Thyroid gland (tissue), 4 donors: ENCODE results near the gene TRIM46.
"Not testable (repeated sequence)": the region's sequence is repeated elsewhere in the genome, so short reads cannot be mapped to it uniquely, and the experiment has no call there.

Experiments used
- POLR2A ChIP-seq, 2 donors: fragments of 450-650 bp; IDR thresholded peaks; one replicate each; pipeline ENCODE4 v1.6.1; 2017; ENCODE audit warnings: antibody characterized with exemption in 2 of 2, mild to moderate bottlenecking in 2 of 2, moderate library complexity in 1 of 2
- TF ChIP-seq, protein P1 (sequence below), 6 experiments: fragments of 200-600 bp in 3 of 6; fragments of 450-650 bp in 3 of 6; sonication (generic) in 3 of 6; IDR thresholded peaks; one replicate each; pipeline ENCODE4 v1.5.1; 2016 to 2019; ENCODE audit warnings: antibody characterized with exemption in 6 of 6, mild to moderate bottlenecking in 2 of 6, inconsistent platforms in 1 of 6, moderate library complexity in 1 of 6

DNA sequence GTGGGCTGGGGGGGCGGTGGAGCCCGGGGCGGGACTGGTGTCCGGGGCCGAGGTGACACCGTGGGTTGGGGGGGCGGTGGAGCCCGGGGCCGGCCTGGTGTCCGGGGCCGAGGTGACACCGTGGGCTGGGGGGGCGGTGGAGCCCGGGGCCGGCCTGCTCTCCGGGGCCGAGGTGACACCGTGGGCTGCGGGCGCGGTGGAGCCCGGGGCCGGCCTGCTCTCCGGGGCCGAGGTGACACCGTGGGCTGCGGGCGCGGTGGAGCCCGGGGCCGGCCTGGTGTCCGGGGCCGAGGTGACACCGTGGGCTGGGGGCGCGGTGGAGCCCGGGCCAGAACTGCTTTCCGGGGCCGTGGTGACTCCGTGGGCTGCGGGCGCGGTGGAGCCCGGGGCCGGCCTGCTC lies 16.3 kb downstream of the TRIM46 start:
- TF ChIP-seq, protein P1, sequence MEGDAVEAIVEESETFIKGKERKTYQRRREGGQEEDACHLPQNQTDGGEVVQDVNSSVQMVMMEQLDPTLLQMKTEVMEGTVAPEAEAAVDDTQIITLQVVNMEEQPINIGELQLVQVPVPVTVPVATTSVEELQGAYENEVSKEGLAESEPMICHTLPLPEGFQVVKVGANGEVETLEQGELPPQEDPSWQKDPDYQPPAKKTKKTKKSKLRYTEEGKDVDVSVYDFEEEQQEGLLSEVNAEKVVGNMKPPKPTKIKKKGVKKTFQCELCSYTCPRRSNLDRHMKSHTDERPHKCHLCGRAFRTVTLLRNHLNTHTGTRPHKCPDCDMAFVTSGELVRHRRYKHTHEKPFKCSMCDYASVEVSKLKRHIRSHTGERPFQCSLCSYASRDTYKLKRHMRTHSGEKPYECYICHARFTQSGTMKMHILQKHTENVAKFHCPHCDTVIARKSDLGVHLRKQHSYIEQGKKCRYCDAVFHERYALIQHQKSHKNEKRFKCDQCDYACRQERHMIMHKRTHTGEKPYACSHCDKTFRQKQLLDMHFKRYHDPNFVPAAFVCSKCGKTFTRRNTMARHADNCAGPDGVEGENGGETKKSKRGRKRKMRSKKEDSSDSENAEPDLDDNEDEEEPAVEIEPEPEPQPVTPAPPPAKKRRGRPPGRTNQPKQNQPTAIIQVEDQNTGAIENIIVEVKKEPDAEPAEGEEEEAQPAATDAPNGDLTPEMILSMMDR (IDR thresholded peaks at IDR 0.05) = not testable (repeated sequence)
- not testable (repeated sequence) for TF ChIP-seq POLR2A (IDR thresholded peaks at IDR 0.05)
